GM21576 (cell line): ENCODE results near the gene FUS.
"Not testable (repeated sequence)": the region's sequence is repeated elsewhere in the genome, so short reads cannot be mapped to it uniquely, and the experiment has no call there.

ENCODE experiments used
- ATAC-seq: cut with Tn5 transposase; IDR thresholded peaks from one replicate; pipeline ENCODE4 v1.9.1; 2021; ENCODE audit warnings: mild to moderate bottlenecking, moderate library complexity; ENCODE audit not compliant: unreplicated experiment

Gene FUS

DNA sequence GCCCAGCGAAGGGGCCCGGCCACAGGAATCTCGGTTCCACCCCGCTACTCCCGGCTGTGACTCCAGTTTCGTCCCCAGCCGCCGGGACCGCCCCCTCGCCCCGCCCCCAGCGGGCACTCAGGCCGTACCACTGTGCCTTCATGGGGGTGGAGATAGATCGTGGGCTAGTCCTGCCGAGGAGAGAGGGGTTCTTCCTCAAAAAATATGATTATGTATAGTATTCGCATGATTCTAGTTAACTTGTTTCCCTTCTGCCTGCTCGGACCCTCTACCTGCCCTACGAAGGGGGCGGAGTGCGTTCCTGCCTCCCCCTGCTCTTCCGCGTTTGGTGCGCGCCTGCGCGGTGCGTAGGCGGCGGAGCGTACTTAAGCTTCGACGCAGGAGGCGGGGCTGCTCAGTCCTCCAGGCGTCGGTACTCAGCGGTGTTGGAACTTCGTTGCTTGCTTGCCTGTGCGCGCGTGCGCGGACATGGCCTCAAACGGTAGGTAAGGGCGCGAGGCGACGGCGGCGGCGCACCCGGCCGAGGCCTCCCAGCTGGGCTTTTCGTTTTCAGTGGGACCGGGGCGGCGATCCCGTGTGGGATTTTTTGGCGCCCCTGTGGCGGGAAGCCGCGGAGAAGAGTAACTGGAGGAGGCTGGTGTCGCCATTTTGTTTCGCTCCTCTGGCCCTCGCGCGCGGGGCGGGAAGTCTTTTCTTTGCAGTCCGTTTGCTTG lies at the start of gene FUS:
FUS (plus strand) TSS at position 393 of the 713 bp plus-strand sequence; CDS start at position 469, 76 bp downstream.
- peak; percentile 49 for ATAC-seq

DNA sequence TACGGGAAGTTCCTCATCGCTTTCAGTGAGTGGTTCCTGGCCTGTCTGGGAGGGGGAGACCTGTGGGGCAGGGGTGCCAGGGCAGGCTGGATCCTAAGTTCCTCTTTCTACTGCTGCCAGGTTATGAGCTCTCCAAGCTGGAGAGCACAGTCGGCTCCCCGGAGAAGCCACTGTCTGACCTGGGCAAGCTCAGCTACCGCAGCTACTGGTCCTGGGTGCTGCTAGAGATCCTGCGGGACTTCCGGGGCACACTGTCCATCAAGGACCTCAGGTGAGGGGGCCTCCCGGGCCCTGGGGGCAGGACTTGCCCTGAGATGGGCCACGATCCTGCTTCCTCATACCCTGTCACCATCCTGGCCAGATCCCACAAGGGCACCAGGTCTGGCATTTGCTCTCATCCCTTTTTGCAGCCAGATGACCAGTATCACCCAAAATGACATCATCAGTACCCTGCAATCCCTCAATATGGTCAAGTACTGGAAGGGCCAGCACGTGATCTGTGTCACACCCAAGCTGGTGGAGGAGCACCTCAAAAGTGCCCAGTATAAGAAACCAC lies 49.5 kb upstream of the FUS start:
- no peak for ATAC-seq

DNA sequence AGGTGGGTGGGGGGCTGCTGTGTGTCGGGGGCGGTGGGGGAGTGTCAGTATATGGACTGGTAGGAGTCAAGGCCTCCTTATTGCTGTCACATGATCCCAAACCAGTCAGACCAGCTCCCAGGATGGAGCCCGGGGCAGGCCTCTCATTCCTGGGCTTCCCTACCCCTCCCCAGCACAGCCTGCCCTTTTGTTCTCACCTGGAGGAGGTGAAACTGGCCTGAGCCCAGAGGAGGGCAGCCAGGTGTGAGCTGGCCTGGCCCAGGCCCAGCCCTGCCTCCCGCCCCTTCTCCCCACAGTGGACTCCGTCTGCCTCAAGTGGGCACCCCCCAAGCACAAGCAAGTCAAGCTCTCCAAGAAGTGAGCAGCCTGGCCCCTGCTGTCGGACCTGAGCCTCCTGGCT lies 49.0 kb upstream of the FUS start:
- ATAC-seq: no peak

GRCh38 chr16:31131416-31131815 lies 48.5 kb upstream of the FUS start:
- ATAC-seq: no peak

GRCh38 chr16:31131841-31132271 lies 48.1 kb upstream of the FUS start:
- ATAC-seq: no peak

- ATAC-seq: no peak
Measured at GRCh38 chr16:31132303-31132979, 47.5 kb upstream of the FUS start.

DNA sequence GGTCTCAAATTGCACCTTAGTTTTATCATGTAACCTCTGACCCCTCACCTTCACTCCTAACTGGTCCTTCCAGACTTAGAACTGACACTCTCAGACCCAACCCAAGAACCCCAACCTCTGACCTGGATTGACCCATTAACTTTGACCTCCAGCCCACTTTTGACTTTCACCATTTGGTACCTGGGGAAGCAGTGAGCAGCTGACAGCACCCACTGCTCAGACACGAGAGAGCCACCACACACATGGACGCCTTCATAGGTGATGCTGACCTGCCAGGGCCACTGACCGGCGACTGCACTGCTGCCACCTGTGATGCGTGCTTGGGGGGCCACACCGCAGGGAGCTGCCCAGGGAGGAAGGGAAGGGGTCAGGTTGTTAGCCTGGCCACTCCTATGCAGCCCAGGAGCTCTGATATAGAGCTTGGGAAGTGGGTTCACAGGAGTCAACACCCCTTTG lies 46.9 kb upstream of the FUS start:
- ATAC-seq: no peak

GRCh38 chr16:31134091-31134571 lies 45.8 kb upstream of the FUS start:
- ATAC-seq: no peak

DNA sequence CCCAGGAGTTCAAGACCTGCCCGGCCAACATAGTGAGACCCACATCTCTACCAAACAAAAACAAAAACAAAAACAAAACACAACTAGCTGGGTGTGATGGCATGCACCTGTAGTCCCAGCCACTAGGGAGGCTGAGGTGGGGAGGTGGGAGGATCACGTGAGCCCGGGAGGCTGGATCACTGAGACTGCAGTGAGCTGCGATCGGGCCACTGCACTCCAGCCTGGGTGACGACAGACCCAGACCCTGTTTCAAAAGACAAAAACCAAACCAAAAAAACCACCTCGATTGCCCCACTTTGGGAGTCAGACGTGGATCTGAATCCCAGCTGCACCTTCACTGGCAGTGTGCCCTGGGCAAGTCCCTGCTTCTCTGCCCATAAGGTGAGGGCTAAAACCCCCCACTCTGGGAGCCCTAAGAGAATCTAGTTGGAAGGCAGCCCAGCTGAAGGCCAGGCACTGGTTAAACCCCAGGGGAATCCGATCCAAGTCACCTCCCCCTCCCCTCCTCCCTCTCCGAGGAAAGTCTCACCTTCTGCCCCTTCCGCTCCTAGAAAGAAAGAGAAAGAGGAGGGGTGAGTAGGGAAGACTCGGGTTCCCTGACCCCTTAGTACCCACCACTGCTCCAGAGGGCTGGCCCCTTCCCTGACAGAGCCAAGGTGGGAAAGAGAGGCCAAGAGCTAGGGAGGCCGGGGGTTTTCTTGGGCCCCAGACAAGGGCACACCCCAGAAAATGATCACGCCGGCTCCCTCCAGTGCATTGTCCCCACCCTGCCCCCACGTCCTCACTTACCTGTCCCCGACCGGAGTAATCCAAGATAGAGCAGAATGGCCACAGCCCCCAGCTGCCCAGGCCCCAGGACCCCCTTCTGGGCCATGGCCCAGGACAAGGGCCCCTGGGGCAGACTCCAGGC lies 45.1 kb upstream of the FUS start:
- ATAC-seq: no peak

GRCh38 chr16:31135535-31136286 lies 44.2 kb upstream of the FUS start, which contains the start of gene PRSS8:
PRSS8 (minus strand) TSS chr16:31135727; CDS start chr16:31135498, 229 bp downstream.
- no peak for ATAC-seq

DNA sequence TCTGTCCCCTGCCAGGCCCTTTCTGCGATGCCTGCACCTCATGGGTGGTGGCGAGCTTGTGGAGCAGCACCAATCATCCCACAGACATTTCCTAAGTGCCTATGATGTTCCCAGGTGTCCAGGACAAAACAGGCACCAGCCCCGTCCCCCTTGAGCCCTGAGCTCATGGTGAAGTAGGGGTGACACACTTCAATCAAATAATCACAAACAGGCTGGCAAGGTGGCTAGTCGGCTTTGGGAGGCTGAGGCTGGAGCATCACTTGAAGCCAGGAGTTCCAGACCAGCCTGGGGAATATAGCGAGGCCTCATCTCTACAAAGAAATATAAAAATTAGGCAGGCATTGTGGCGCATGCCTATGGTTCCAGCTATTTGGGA lies 43.7 kb upstream of the FUS start:
- ATAC-seq: no peak

DNA sequence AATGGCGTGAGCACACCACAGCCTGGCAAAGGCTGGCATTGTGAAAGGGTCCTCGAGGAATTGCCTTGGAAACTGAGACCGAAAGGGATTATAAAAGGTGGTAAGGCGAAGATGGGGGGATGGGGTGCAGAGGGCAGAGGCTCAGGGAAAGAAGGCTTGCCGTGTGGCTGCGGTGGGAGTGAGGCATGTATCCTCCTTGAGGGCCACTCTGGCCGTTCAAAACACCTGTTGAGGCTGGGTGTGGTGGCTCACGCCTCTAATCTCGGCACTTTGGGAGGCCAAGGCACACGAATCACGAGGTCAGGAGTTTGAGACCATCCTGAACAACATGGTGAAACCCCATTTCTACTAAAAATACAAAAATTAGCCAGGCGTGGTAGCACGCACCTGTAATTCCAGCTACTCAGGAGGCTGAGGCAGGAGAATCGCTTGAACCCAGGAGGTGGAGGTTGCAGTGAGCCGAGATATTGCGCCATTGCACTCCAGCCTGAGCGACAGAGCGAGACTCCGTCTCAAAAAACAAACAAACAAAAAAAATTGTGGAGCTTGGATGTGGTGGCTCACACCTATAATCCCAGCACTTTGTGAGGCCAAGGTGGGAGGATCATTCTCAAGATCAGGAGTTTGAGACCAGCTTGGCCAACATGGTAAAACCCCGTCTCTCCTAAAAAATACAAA lies 43.0 kb upstream of the FUS start:
- not testable (repeated sequence) for ATAC-seq

DNA sequence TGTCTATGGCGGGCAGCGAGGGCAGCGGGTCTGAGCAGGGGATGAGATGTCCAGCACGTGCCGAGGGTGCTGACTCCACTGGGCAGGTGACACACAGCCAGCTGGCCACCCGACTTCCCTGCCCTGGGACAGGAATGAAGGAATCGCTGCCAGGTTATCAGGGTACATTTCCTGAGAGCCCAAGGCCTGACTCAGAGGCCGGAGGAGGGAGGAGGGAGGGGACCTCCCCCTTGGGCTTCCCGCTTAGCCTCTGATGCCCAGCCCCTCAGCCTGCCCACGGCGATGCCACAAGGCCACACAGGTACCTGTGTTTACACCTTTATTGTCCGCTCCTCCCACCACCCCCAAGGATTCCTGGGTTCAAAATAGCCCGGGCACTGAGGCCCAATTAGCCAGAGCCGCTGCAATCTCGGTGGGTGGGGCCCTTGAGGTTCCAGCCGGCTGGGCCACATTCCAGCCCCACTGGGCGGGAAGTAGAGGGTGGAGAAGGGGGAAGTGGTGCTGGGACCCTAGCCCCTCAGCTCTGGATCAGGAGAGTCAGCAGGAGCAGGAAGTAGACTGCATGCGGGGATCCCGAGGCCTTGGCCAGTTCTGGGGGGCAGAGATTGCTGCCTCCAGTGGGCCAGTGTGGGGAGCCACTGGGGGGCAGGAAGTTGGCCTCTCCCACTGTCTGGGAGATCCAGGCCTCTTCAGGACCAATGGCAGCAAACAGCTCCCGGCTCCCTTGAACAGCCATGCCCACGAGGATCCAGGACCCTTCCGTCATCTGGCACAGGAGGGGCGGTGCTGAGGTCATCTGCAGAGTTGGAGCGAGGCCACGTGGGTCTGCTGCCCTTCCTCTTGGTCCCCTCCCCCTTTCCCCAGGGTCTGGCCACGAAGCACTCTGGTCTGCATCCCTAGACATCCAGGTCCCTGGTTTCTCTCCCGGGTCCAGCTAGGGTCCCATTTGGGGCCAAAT lies 41.0 kb upstream of the FUS start:
- no peak for ATAC-seq

- not testable (repeated sequence) for ATAC-seq
Measured at GRCh38 chr16:31141071-31141469, 38.9 kb upstream of the FUS start.

- ATAC-seq: peak; percentile 5
Measured at GRCh38 chr16:31141489-31142108, 38.3 kb upstream of the FUS start.

GRCh38 chr16:31142109-31143010 lies 37.6 kb upstream of the FUS start:
- peak; percentile 81 for ATAC-seq
